Activated CD8-positive, alpha-beta T cell treated with anti-CD3 and anti-CD28 coated beads for 36 hours (primary cell): ENCODE measurements around the gene RASL10A. TPM values are rescaled to one million over a fixed set of nuclear protein-coding genes. Genes with fewer than 3 reads are reported as not detected.

ENCODE experiments used
- ATAC-seq: fragments of 200-7000 bp; cut with Tn5 transposase; one replicate; pipeline ENCODE4 v1.10.0; 2021; ENCODE audit warnings: mild to moderate bottlenecking, moderate library complexity
- CTCF ChIA-PET: fragments of 350-600 bp; sonication (Branson Sonifier 250); formaldehyde crosslinking; loops from one replicate; lab custom pipeline; 2021; ENCODE audit warnings: antibody characterized with exemption; lab: Charles Lee
- POLR2A ChIA-PET: fragments of 350-600 bp; sonication (Branson Sonifier 250); formaldehyde crosslinking; loops from one replicate; lab custom pipeline; 2021; ENCODE audit warnings: antibody characterized with exemption; lab: Charles Lee
- DNase-seq: peaks from one replicate; pipeline ENCODE4 v3.0.0-alpha.2; 2020
- H3K27ac Mint-ChIP-seq: one replicate; pipeline ENCODE4 v1.8.0; 2021; ENCODE audit warnings: mild to moderate bottlenecking, mixed read lengths
- H3K27me3 Mint-ChIP-seq: one replicate; pipeline ENCODE4 v1.8.0; 2021; ENCODE audit warnings: mixed read lengths
- H3K36me3 Mint-ChIP-seq: one replicate; pipeline ENCODE4 v1.8.0; 2021; ENCODE audit warnings: low read depth, mixed read lengths
- H3K4me1 Mint-ChIP-seq: one replicate; pipeline ENCODE4 v1.8.0; 2021; ENCODE audit warnings: low read depth, mixed read lengths
- H3K4me3 Mint-ChIP-seq: one replicate; pipeline ENCODE4 v1.8.0; 2021; ENCODE audit warnings: mild to moderate bottlenecking, moderate library complexity, mixed read lengths
- H3K9me3 Mint-ChIP-seq: one replicate; pipeline ENCODE4 v1.8.0; 2021; ENCODE audit warnings: mixed read lengths
- CTCF ChIP-seq: fragments of 200-600 bp; IDR thresholded peaks from one replicate; pipeline ENCODE4 v1.8.0; 2022; ENCODE audit warnings: antibody characterized with exemption, mild to moderate bottlenecking
- intact Hi-C: fragments of 100-400 bp; cut with micrococcal nuclease; formaldehyde crosslinking; loops from one replicate; pipeline ENCODE4 v1.10.0; 2022
- total RNA-seq, 2 experiments: library from RNA; stranded (reverse); gene quantifications; one replicate each; pipeline ENCODE4 v1.2.3, GENCODE V29; 2021

Gene RASL10A
- total RNA-seq, 2 experiments from 2014 or later: 0.56 TPM; not detected in 1

- Mint-ChIP-seq H3K27me3 (no peaks in the 10 kb centered on the region), H3K4me1 (peaks cover 76% of the 10 kb centered on the region), H3K36me3 (peaks cover 86% of the 10 kb centered on the region), H3K27ac (peak overlapping the region; percentile 61), H3K4me3 (no peak overlapping the region), H3K9me3 (no peaks in the 10 kb centered on the region)
- ChIA-PET POLR2A (interaction anchor here (1.1 to 2.3 kb wide), 2 partner anchors 10 to 28 kb away, joined by 3 to 8 read pairs; no protein-coding TSS in a partner anchor), CTCF (interaction anchor here (2.0 kb wide), 1 partner anchor 38 kb away, joined by 6 read pairs; no protein-coding TSS in a partner anchor)
- TF ChIP-seq CTCF: no peak
- ATAC-seq (no peak), DNase-seq (no peak)
- intact Hi-C loops: no loop called here
Observed at GRCh38 chr22:29275167-29275566, 40.3 kb downstream of the RASL10A start.

GRCh38 chr22:29272624-29273023 lies 42.9 kb downstream of the RASL10A start:
- H3K27me3 Mint-ChIP-seq: no peaks in the 10 kb centered on the region
- CTCF ChIA-PET: interaction anchor here (1.2 to 2.0 kb wide), 5 partner anchors 12 to 281 kb away, joined by 3 to 6 read pairs (median 4); partner anchors contain the start of gene THOC5
- H3K4me3 Mint-ChIP-seq: no peak overlapping the region
- ATAC-seq: no peak
- H3K4me1 Mint-ChIP-seq: peaks cover 70% of the 10 kb centered on the region
- peak overlapping the region; percentile 16 for H3K27ac Mint-ChIP-seq
- DNase-seq: no peak
- peaks cover 82% of the 10 kb centered on the region for H3K36me3 Mint-ChIP-seq
- POLR2A ChIA-PET: interaction anchor here (1.2 to 3.8 kb wide), 5 partner anchors 13 to 500 kb away, joined by 3 to 51 read pairs (median 4); partner anchors contain the start of gene GAS2L1
- no peaks in the 10 kb centered on the region for H3K9me3 Mint-ChIP-seq
- intact Hi-C loops: no loop called here
- no peak for TF ChIP-seq CTCF

- Mint-ChIP-seq H3K4me1 (peaks cover 64% of the 10 kb centered on the region), H3K27ac (peak overlapping the region; percentile 97), H3K9me3 (no peaks in the 10 kb centered on the region), H3K36me3 (peaks cover 76% of the 10 kb centered on the region), H3K4me3 (peak overlapping the region; percentile 85), H3K27me3 (no peaks in the 10 kb centered on the region)
- ATAC-seq (no peak), DNase-seq (no peak)
- no peak for TF ChIP-seq CTCF
- intact Hi-C loops: no loop called here
- POLR2A ChIA-PET: interaction anchor here (0.7 to 4.6 kb wide), 9 partner anchors 9 to 368 kb away, joined by 3 to 51 read pairs (median 5); partner anchors contain the start of gene GAS2L1
- CTCF ChIA-PET: interaction anchor here (1.1 to 2.0 kb wide), 6 partner anchors 25 to 354 kb away, joined by 3 to 6 read pairs (median 4); partner anchors contain the start of gene THOC5
Observed at GRCh38 chr22:29270475-29271271, 44.8 kb downstream of the RASL10A start.

GRCh38 chr22:29269731-29270474 lies 45.6 kb downstream of the RASL10A start:
- H3K4me1 Mint-ChIP-seq: peaks cover 57% of the 10 kb centered on the region
- POLR2A ChIA-PET: interaction anchor here (0.7 to 4.6 kb wide), 8 partner anchors 7 to 369 kb away, joined by 3 to 51 read pairs (median 5); partner anchors contain the start of gene GAS2L1
- peak overlapping the region; percentile 97 for H3K27ac Mint-ChIP-seq
- peak overlapping the region; percentile 85 for H3K4me3 Mint-ChIP-seq
- CTCF ChIA-PET: interaction anchor here (1.5 kb wide), 1 partner anchor 34 kb away, joined by 5 read pairs; no protein-coding TSS in a partner anchor
- no peak for TF ChIP-seq CTCF
- DNase-seq (peak; percentile 18), ATAC-seq (no peak)
- H3K9me3 Mint-ChIP-seq: no peaks in the 10 kb centered on the region
- H3K27me3 Mint-ChIP-seq: no peaks in the 10 kb centered on the region
- H3K36me3 Mint-ChIP-seq: peaks cover 70% of the 10 kb centered on the region
- intact Hi-C loops: no loop called here
